ENCODE data around the gene SORCS3. TPM values are rescaled to one million over a fixed set of nuclear protein-coding genes. Genes with fewer than 3 reads are reported as not detected.

Gene SORCS3
- total RNA-seq, 1 donor from 2014 or later = not detected

DNA sequence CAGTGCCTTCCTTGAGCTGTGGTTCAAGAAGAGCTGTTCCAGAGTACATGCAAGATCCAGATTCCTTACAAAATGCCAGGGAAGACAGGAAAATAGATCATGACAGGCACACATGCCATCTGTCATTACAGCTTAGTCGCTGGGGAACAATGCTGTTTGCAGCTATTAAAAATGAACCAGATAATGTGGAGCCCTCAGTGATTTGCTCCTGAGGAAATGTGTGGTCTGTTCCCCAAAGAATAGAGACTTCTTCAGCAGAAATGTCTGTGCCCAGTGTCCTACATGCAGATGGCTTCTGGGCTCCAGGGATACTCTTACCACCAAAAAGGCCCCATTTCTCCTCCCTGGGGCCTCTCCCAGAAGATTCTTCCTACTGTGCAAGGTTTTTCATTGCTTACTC lies 627.9 kb downstream of the SORCS3 start:
- H3K9me3 ChIP-seq = no peaks in the 10 kb centered on the region
- H3K27me3 ChIP-seq (ENCODE audit: low read depth) = no peaks in the 10 kb centered on the region
- intact Hi-C loops (cut with DNase I) = no loop called here
- TF ChIP-seq, protein P1, sequence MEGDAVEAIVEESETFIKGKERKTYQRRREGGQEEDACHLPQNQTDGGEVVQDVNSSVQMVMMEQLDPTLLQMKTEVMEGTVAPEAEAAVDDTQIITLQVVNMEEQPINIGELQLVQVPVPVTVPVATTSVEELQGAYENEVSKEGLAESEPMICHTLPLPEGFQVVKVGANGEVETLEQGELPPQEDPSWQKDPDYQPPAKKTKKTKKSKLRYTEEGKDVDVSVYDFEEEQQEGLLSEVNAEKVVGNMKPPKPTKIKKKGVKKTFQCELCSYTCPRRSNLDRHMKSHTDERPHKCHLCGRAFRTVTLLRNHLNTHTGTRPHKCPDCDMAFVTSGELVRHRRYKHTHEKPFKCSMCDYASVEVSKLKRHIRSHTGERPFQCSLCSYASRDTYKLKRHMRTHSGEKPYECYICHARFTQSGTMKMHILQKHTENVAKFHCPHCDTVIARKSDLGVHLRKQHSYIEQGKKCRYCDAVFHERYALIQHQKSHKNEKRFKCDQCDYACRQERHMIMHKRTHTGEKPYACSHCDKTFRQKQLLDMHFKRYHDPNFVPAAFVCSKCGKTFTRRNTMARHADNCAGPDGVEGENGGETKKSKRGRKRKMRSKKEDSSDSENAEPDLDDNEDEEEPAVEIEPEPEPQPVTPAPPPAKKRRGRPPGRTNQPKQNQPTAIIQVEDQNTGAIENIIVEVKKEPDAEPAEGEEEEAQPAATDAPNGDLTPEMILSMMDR (IDR thresholded peaks at IDR 0.05) = no peak
- no peak overlapping the region for H3K4me3 ChIP-seq
- no peaks in the 10 kb centered on the region for H3K4me1 ChIP-seq
- no peaks in the 10 kb centered on the region for H3K36me3 ChIP-seq
- no peak overlapping the region for H3K27ac ChIP-seq
- DNase-seq (no peak), ATAC-seq (no peak)

DNA sequence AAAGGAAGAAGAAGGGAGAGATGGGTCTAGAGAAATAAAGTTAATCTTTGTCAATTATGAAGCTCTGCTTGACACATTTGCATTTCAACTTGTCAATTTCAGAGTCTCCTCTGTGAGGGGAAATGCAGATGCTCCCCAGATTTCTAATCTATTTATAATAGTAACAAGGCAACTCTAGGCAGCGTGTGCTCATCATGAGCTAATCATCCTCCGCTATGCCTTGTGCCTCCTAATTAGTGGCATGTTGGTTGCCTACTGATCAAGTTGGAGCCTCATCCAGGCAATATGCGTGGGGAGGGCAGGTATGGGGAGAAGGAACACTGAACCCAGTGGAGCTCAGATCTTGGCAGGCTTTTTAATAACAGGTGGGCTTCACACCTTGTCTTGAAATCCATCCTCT lies 628.6 kb downstream of the SORCS3 start:
- no peak for DNase-seq
- no peak for ATAC-seq
- H3K4me3 ChIP-seq = no peak overlapping the region
- TF ChIP-seq, protein P1 (IDR thresholded peaks at IDR 0.05) = no peak
- intact Hi-C loops (cut with DNase I) = no loop called here
- H3K9me3 ChIP-seq = no peaks in the 10 kb centered on the region
- no peaks in the 10 kb centered on the region for H3K4me1 ChIP-seq
- H3K36me3 ChIP-seq = no peaks in the 10 kb centered on the region
- no peaks in the 10 kb centered on the region for H3K27me3 ChIP-seq (ENCODE audit: low read depth)
- no peak overlapping the region for H3K27ac ChIP-seq

DNA sequence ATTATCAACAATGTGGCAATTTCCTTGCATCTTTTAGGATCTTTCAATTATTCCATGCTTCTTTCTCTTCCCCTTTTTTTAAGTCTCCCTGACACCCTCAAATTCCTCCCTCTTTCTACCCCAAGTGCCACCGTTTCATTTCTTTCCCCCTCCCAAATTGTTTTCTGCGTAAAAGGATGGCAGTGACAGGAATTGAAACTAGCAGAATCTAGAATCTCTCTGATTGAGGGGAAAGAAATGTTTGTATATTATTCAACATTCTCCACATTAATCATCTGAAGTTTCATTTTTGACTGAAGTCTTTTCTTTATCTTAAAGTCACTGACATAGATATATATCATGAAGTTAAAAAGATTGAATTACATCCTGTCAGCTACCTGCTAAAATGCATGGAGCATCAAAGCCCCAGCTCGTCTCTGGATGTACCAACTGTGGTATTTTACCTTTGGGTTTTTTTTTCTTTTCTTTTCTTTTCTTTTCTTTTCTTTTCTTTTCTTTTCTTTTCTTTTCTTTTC lies 633.5 kb downstream of the SORCS3 start:
- no peaks in the 10 kb centered on the region for H3K36me3 ChIP-seq
- intact Hi-C loops (cut with DNase I) = no loop called here
- ATAC-seq (no peak), DNase-seq (no peak)
- no peaks in the 10 kb centered on the region for H3K4me1 ChIP-seq
- H3K4me3 ChIP-seq = no peak overlapping the region
- no peak overlapping the region for H3K27ac ChIP-seq
- TF ChIP-seq, protein P1 (IDR thresholded peaks at IDR 0.05) = no peak
- H3K27me3 ChIP-seq (ENCODE audit: low read depth) = no peaks in the 10 kb centered on the region
- H3K9me3 ChIP-seq = no peaks in the 10 kb centered on the region

DNA sequence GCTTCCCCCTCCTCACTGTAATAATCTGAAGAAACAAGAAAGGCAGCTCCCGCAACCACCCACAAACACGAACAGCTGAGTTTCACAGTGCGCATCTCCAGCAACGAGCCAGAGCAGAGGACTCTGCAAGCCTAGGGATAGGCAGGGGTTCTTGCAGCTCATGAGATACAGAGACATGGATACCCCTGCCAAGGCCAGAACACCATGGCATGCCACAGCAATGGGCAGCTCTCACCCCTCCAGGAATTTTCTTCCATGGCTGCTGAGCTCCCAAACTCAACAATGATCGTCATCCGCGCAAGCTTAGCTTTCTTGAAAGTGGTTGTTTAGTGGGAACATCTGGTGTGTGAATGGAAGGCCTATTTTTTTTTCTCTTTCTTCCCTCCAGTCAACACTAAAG lies 637.3 kb downstream of the SORCS3 start:
- DNase-seq = no peak
- no peaks in the 10 kb centered on the region for H3K9me3 ChIP-seq
- TF ChIP-seq, protein P1 (IDR thresholded peaks at IDR 0.05) = no peak
- intact Hi-C loops (cut with DNase I) = no loop called here
- H3K4me3 ChIP-seq = no peak overlapping the region
- H3K27ac ChIP-seq = no peak overlapping the region
- no peak for ATAC-seq
- no peaks in the 10 kb centered on the region for H3K36me3 ChIP-seq
- H3K27me3 ChIP-seq (ENCODE audit: low read depth) = no peaks in the 10 kb centered on the region
- H3K4me1 ChIP-seq = no peaks in the 10 kb centered on the region

DNA sequence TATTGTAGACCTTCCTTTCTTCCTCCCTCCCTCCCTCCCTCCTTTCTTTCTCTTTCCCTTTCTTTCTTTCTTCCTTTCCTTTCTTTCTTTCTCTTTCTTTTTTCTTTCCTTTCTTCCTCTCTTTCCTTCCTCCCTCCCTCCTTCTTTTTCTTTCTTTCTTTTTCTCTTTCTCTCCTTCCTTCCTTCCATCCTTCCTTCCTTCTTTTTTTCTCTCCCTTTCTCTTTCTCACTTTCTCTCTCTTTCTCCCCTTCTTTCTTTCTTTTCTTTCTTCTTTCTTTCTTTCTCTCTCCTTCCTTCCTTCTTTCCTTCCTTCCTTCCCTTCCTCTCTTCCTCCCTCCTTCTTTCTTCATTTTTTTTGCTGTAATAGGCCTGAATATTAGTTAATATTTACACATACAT lies 638.0 kb downstream of the SORCS3 start:
- ATAC-seq (no peak), DNase-seq (no peak)
- intact Hi-C loops (cut with DNase I) = no loop called here
- Histone ChIP-seq H3K27me3 (ENCODE audit: low read depth) (no peaks in the 10 kb centered on the region), H3K4me3 (no peak overlapping the region), H3K9me3 (no peaks in the 10 kb centered on the region), H3K27ac (no peak overlapping the region), H3K36me3 (no peaks in the 10 kb centered on the region), H3K4me1 (no peaks in the 10 kb centered on the region)
- TF ChIP-seq, protein P1 (IDR thresholded peaks at IDR 0.05) = no peak

DNA sequence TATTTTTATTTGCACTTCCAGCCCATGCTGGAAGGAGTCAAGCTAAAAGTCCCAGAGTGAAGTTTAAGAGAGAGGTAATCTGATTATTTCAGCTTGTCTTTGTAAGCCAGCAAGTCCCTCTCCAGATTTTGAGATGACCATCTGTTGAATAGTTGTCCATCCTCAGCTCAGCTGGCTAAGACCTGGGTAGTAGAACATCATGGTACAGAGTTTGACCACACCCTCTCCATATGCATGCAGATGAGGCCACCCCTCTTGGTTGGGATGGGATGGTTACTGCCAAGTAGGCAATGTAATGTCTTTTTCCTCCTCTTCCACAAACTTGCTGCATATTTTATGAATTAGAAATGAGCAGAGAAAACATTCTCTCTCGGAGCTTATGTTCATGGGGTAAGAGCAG lies 639.8 kb downstream of the SORCS3 start:
- no peaks in the 10 kb centered on the region for H3K4me1 ChIP-seq
- DNase-seq (no peak), ATAC-seq (no peak)
- TF ChIP-seq, protein P1 (IDR thresholded peaks at IDR 0.05) = no peak
- H3K4me3 ChIP-seq = no peak overlapping the region
- intact Hi-C loops (cut with DNase I) = no loop called here
- H3K27ac ChIP-seq = no peak overlapping the region
- H3K36me3 ChIP-seq = no peaks in the 10 kb centered on the region
- H3K27me3 ChIP-seq (ENCODE audit: low read depth) = no peaks in the 10 kb centered on the region
- no peaks in the 10 kb centered on the region for H3K9me3 ChIP-seq

All from lower lobe of right lung (tissue), 2 donors.